Ascending aorta (tissue), 2 donors: ENCODE data around the gene LYSMD3. TPM values are rescaled to one million over a fixed set of nuclear protein-coding genes. Genes with fewer than 3 reads are reported as not detected.

Source experiments
- DNase-seq, 2 donors: peaks; one replicate each; pipeline ENCODE4 v3.0.0-alpha.2; 2019; ENCODE audit warnings: low spot score in 2 of 2
- H3K27ac ChIP-seq, 2 donors: fragments of 200-600 bp; sonication (generic); one replicate each; pipeline ENCODE4 v1.5.1; 2016 to 2017; ENCODE audit warnings: mild to moderate bottlenecking in 1 of 2
- H3K27me3 ChIP-seq: fragments of 200-600 bp; sonication (generic); one replicate; pipeline ENCODE4 v1.5.1; 2017
- H3K36me3 ChIP-seq, 2 donors: fragments of 200-600 bp; sonication (generic); one replicate each; pipeline ENCODE4 v1.5.1; 2016
- H3K4me1 ChIP-seq, 2 donors: fragments of 200-600 bp; sonication (generic); one replicate each; pipeline ENCODE4 v1.5.1; 2016 to 2017; ENCODE audit warnings: mild to moderate bottlenecking in 1 of 2
- H3K4me3 ChIP-seq, 2 donors: fragments of 200-600 bp; sonication (generic); one replicate each; pipeline ENCODE4 v1.5.1; 2016 to 2017; ENCODE audit warnings: mild to moderate bottlenecking in 1 of 2
- H3K9me3 ChIP-seq, 2 donors: fragments of 200-600 bp; sonication (generic); one replicate each; pipeline ENCODE4 v1.5.1; 2016
- intact Hi-C: fragments of 100-400 bp; cut with DNase I; formaldehyde crosslinking; loops from one replicate; pipeline ENCODE4 v1.15.1; 2023
- total RNA-seq: library from RNA; depleted of rRNA; stranded (reverse); fragments of >200 nt; gene quantifications from one replicate; pipeline ENCODE4 v1.1.0, GENCODE V29; 2016
- TF ChIP-seq, protein P1 (sequence below), 3 experiments: fragments of 200-600 bp in 2 of 3; fragments of 450-650 bp in 1 of 3; sonication (generic) in 2 of 3; IDR thresholded peaks; one replicate each; pipeline ENCODE4 v1.5.1; 2016 to 2019; ENCODE audit warnings: antibody characterized with exemption in 3 of 3, mild to moderate bottlenecking in 1 of 3, moderate library complexity in 1 of 3

Gene LYSMD3
- total RNA-seq, 1 donor from 2014 or later = 4.0 TPM

DNA sequence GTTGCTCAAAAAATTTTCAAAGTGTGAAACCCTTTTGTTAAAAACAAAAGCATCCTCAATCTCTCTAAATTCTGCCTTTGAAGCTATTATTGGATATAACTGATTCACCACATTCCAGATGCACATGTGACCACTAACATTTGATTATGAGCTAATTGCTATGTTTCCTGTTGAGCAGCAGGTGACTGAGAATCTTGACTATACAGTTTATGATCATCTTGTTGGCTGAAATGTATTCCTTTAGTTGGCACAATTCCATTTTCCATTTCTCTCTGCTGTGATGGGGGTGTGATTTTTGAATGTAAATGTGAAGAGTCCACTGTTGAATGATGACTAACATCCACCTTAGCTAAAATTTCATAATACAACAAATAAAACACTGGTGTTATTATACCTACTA is 10.7 kb downstream of the LYSMD3 start:
- intact Hi-C loops = no loop called here
- Histone ChIP-seq H3K36me3 (peaks cover 4 to 29% of the 10 kb centered on the region in 2 donors), H3K9me3 (no peaks in the 10 kb centered on the region), H3K4me3 (no peak overlapping the region), H3K4me1 (no peaks in the 10 kb centered on the region), H3K27ac (no peak overlapping the region), H3K27me3 (no peaks in the 10 kb centered on the region)
- no peak for DNase-seq
- TF ChIP-seq, protein P1, sequence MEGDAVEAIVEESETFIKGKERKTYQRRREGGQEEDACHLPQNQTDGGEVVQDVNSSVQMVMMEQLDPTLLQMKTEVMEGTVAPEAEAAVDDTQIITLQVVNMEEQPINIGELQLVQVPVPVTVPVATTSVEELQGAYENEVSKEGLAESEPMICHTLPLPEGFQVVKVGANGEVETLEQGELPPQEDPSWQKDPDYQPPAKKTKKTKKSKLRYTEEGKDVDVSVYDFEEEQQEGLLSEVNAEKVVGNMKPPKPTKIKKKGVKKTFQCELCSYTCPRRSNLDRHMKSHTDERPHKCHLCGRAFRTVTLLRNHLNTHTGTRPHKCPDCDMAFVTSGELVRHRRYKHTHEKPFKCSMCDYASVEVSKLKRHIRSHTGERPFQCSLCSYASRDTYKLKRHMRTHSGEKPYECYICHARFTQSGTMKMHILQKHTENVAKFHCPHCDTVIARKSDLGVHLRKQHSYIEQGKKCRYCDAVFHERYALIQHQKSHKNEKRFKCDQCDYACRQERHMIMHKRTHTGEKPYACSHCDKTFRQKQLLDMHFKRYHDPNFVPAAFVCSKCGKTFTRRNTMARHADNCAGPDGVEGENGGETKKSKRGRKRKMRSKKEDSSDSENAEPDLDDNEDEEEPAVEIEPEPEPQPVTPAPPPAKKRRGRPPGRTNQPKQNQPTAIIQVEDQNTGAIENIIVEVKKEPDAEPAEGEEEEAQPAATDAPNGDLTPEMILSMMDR (IDR thresholded peaks at IDR 0.05) = no peak

DNA sequence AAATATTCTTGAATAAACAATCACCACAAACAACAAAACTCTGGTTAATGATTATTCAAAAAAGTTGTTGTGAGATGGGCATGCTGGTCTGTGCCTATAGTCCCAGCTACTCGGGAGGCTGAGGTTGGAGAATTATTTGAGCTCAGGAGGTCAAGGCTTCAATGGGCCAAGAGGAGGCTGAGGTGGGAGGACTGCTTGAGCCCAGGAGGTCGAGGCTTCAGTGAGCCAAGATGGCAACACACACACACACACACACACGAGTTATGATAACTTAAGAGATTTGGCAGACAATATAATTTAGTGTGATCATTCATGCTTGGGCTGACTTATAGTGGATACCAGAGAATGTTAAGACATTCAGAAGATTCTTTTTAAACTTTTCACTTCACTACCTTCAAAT is 14.9 kb downstream of the LYSMD3 start:
- no peaks in the 10 kb centered on the region for H3K27me3 ChIP-seq
- H3K36me3 ChIP-seq = peaks cover 0 to 6% of the 10 kb centered on the region in 2 donors
- DNase-seq = no peak
- H3K4me3 ChIP-seq = no peak overlapping the region
- H3K4me1 ChIP-seq = no peaks in the 10 kb centered on the region
- TF ChIP-seq, protein P1 (IDR thresholded peaks at IDR 0.05) = no peak
- H3K9me3 ChIP-seq = no peaks in the 10 kb centered on the region
- intact Hi-C loops = no loop called here
- no peak overlapping the region for H3K27ac ChIP-seq

GRCh38 chr5:90510438-90510837 is 18.9 kb downstream of the LYSMD3 start:
- intact Hi-C loops = no loop called here
- DNase-seq = no peak
- no peak overlapping the region for H3K4me3 ChIP-seq
- H3K27me3 ChIP-seq = no peaks in the 10 kb centered on the region
- H3K36me3 ChIP-seq = no peaks in the 10 kb centered on the region
- no peaks in the 10 kb centered on the region for H3K9me3 ChIP-seq
- TF ChIP-seq, protein P1 (IDR thresholded peaks at IDR 0.05) = no peak
- H3K27ac ChIP-seq = no peak overlapping the region
- no peaks in the 10 kb centered on the region for H3K4me1 ChIP-seq

DNA sequence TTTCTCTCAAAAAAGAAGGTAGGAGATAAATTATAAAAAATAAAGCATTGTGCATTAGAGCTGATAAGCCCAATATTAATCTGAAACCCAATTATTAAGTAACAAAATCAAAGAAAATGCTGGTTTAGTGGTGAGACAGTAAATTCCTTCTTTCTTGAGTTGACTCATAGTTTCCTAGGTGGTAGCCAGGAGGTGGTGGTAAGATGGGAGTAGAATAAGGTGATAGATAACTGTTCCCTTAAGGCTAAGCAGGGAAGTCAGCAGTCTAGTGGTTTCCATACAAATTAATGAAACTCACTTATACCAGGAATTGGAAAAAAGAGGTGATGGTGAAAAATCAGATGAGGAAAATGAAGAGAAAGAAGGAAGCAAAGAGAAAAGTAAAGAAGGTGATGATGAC is 23.2 kb downstream of the LYSMD3 start:
- intact Hi-C loops = no loop called here
- TF ChIP-seq, protein P1 (IDR thresholded peaks at IDR 0.05) = no peak
- Histone ChIP-seq H3K9me3 (no peaks in the 10 kb centered on the region), H3K4me3 (no peak overlapping the region), H3K36me3 (no peaks in the 10 kb centered on the region), H3K27ac (no peak overlapping the region), H3K4me1 (no peaks in the 10 kb centered on the region), H3K27me3 (no peaks in the 10 kb centered on the region)
- DNase-seq = no peak

GRCh38 chr5:90504743-90505142 is 24.6 kb downstream of the LYSMD3 start:
- H3K4me3 ChIP-seq = no peak overlapping the region
- H3K36me3 ChIP-seq = no peaks in the 10 kb centered on the region
- intact Hi-C loops = no loop called here
- TF ChIP-seq, protein P1 (IDR thresholded peaks at IDR 0.05) = no peak
- DNase-seq = no peak
- no peaks in the 10 kb centered on the region for H3K9me3 ChIP-seq
- no peaks in the 10 kb centered on the region for H3K4me1 ChIP-seq
- no peaks in the 10 kb centered on the region for H3K27me3 ChIP-seq
- no peak overlapping the region for H3K27ac ChIP-seq

GRCh38 chr5:90503596-90503995 is 25.8 kb downstream of the LYSMD3 start:
- TF ChIP-seq, protein P1 (IDR thresholded peaks at IDR 0.05) = no peak
- Histone ChIP-seq H3K27me3 (no peaks in the 10 kb centered on the region), H3K4me1 (no peaks in the 10 kb centered on the region), H3K36me3 (no peaks in the 10 kb centered on the region), H3K9me3 (no peaks in the 10 kb centered on the region), H3K4me3 (no peak overlapping the region), H3K27ac (no peak overlapping the region)
- intact Hi-C loops = no loop called here
- no peak for DNase-seq
